Activated naive CD4-positive, alpha-beta T cell treated with anti-CD3 and anti-CD28 coated beads, Interleukin-2, amount 50 U/mL, for 72 hours (primary cell): ENCODE measurements around the gene DYNC1H1. TPM values are rescaled to one million over a fixed set of nuclear protein-coding genes. Genes with fewer than 3 reads are reported as not detected.

Experiments used
- ATAC-seq, 2 donors: fragments of 150-1000 bp; cut with Tn5 transposase; 2 replicates each; pipeline ENCODE4 v1.10.0; 2021; ENCODE audit warnings: mild to moderate bottlenecking in 2 of 2, moderate library complexity in 2 of 2
- DNase-seq, 2 donors: peaks; one replicate each; pipeline ENCODE4 v3.0.0; 2021 to 2022; ENCODE audit warnings: low spot score in 2 of 2
- H3K27ac Mint-ChIP-seq, 2 donors: one replicate each; pipeline ENCODE4 v1.8.0; 2022; ENCODE audit warnings: mild to moderate bottlenecking in 2 of 2, mixed read lengths in 2 of 2
- H3K36me3 Mint-ChIP-seq, 2 donors: one replicate each; pipeline ENCODE4 v1.8.0; 2022; ENCODE audit warnings: mixed read lengths in 2 of 2
- H3K9me3 Mint-ChIP-seq, 2 donors: one replicate each; pipeline ENCODE4 v1.8.0; 2022; ENCODE audit warnings: mixed read lengths in 2 of 2
- total RNA-seq, 2 donors: library from RNA; stranded (reverse); gene quantifications; one replicate each; pipeline ENCODE4 v1.2.3, GENCODE V29; 2022

The DYNC1H1 gene
- total RNA-seq, 2 donors from 2014 or later: 368 to 465 TPM

DNA sequence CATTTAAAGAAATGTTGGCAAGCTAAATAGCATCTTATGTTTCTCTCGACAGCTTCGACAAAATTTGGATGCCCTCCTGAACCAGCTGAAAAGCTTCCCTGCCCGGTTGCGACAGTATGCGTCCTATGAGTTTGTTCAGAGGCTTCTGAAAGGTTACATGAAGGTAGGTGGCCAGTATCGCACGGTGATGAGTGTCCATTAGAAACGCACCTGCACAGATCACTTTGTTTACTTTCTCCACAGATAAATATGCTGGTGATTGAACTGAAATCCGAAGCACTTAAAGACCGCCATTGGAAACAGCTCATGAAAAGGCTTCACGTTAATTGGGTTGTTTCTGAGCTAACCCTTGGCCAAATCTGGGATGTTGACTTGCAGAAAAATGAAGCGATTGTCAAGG is 36.5 kb downstream of the DYNC1H1 start:
- Mint-ChIP-seq H3K36me3 (peaks cover 17 to 33% of the 10 kb centered on the region in 2 donors), H3K27ac (no peak overlapping the region)
- no peak for ATAC-seq

DNA sequence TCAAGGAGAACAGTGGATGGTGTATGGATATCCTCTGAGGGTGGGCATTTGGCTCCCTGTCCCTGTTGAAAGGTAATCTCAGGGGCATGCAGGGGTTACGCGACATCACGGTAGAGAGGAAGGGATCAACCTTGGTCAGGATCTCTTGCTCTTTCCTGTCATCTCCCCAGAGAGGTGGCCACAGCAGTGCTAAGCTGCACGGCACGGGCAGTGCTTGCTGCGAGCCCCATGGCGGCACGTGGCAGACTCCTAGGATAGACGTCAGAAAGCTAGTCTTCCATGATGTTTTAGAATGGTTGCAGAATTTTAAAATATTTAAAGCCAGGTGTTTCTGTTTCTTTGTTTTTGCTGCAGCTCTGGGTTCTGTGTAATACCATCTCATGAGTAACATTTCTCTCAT is 41.0 kb downstream of the DYNC1H1 start:
- no peak overlapping the region for H3K27ac Mint-ChIP-seq
- ATAC-seq: no peak
- peaks cover 28 to 40% of the 10 kb centered on the region in 2 donors for H3K36me3 Mint-ChIP-seq
- DNase-seq: no peak
- H3K9me3 Mint-ChIP-seq: no peaks in the 10 kb centered on the region

More for the DNA sequence above, 36.5 kb downstream of the DYNC1H1 start:
- no peak for DNase-seq
- no peaks in the 10 kb centered on the region for H3K9me3 Mint-ChIP-seq

DNA sequence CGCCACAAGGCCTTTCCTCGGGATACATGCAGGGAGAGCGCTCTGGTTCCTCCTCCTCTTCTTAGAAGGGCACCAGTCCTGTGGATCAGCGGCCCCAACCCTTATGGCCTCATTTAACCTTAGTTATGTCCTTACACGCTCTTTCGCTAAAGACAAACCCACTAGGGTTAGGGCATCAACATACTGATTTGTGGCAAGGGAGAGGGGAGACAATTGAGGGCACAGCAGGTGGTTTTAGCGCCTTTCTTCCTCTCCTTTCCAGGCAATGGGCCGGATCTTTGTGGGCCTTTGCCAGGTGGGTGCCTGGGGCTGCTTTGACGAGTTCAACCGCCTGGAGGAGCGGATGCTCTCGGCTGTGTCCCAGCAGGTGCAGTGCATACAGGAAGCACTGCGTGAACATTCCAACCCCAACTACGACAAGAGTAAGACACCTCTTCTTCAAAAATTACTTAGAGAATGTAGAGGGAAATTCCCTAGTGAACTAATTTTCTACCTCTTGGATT is 43.6 kb downstream of the DYNC1H1 start:
- ATAC-seq (no peak), DNase-seq (no peak)
- Mint-ChIP-seq H3K36me3 (peaks cover 33 to 47% of the 10 kb centered on the region in 2 donors), H3K9me3 (no peaks in the 10 kb centered on the region), H3K27ac (peak overlapping the region; percentile 44 to 93)

DNA sequence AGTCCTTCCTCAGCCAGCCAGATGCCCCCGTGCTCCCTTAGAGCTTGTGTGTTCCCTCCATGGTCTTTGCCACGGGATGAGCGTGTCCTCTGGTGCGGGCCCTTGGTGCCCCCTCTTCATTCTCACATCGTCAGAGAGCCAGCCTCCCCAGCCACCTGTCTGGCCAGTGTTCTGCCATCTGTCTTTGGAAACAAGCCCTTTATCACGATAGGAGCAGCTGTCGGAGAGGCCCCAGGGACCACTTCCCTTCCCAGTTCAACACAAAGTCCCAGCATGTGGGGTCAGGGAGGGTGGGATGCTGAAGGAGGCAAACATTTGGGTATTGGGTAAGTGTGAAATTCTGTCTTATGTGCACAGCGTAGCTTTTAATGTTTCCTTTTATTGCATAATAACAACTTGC is 44.5 kb downstream of the DYNC1H1 start:
- Mint-ChIP-seq H3K27ac (peak overlapping the region; percentile 44 to 93), H3K36me3 (peaks cover 41 to 50% of the 10 kb centered on the region in 2 donors), H3K9me3 (no peaks in the 10 kb centered on the region)
- DNase-seq: no peak
- no peak for ATAC-seq

DNA sequence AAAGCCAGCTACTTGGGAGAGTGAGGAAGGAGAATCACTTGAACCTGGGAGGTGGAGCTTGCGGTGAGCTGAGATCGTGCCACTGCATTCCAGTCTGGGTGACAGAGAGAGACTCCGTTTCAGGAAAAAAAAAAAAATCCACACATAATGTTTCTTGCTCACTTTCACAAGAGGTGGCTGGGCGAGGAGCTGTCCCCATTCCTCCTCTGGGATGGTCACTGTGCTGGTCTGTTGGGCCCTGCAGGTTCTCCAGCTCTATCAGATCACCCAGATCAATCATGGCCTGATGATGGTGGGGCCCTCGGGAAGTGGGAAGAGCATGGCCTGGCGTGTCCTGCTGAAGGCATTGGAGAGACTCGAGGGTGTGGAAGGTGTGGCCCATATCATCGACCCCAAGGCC is 47.3 kb downstream of the DYNC1H1 start:
- no peaks in the 10 kb centered on the region for H3K9me3 Mint-ChIP-seq
- no peak for ATAC-seq
- no peak overlapping the region for H3K27ac Mint-ChIP-seq
- H3K36me3 Mint-ChIP-seq: peaks cover 46% of the 10 kb centered on the region in 2 donors
- no peak for DNase-seq

DNA sequence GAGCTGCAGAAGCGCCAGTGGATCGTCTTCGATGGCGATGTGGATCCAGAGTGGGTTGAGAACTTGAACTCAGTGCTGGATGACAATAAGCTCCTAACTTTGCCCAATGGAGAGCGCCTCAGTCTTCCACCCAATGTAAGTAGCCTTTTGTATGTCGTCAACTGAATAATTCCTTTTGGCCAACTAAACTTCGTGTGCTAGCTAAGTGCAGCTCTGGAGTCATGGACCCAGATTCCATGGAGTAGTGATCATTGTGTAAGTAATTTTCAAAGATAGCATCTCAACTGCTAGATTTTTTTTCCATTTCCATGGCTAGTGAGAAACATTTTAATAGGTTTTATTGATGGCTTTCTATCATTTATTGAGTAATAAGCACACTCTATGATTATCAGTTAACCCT is 48.0 kb downstream of the DYNC1H1 start:
- peak overlapping the region in 1 of 2 donors; percentile 87 for H3K27ac Mint-ChIP-seq
- ATAC-seq: no peak

DNA sequence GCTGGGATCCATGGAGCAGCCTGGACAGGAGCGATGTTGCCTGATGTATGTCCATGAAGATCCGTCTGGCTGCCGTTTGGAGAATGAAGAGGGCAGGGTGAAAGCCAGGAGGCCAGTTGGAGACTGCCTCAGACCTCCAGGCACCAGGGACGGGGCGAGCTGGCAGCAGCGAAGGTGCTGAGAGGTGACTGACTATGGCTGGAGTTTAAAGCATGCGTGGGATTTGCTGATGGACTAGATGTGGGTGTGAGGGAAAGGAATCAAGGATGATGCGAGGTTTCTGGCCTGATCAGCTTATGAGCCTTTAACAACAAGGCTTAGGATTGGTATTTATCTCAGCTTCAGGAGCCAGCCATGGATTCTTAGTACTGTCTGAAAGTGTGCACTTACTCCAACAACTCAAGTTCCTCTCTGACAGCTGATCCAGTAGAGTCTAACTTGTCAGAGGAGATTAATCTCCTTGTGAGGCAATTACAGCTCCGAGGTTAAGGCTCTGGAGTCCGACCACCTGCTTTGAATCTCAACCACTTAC is 49.4 kb downstream of the DYNC1H1 start:
- no peak for ATAC-seq
- DNase-seq: no peak
- H3K36me3 Mint-ChIP-seq: peaks cover 47 to 56% of the 10 kb centered on the region in 2 donors
- no peaks in the 10 kb centered on the region for H3K9me3 Mint-ChIP-seq
- peak overlapping the region; percentile 28 to 87 for H3K27ac Mint-ChIP-seq

More for the DNA sequence above, 48.0 kb downstream of the DYNC1H1 start:
- Mint-ChIP-seq H3K9me3 (no peaks in the 10 kb centered on the region), H3K36me3 (peaks cover 45 to 48% of the 10 kb centered on the region in 2 donors)
- DNase-seq: no peak

DNA sequence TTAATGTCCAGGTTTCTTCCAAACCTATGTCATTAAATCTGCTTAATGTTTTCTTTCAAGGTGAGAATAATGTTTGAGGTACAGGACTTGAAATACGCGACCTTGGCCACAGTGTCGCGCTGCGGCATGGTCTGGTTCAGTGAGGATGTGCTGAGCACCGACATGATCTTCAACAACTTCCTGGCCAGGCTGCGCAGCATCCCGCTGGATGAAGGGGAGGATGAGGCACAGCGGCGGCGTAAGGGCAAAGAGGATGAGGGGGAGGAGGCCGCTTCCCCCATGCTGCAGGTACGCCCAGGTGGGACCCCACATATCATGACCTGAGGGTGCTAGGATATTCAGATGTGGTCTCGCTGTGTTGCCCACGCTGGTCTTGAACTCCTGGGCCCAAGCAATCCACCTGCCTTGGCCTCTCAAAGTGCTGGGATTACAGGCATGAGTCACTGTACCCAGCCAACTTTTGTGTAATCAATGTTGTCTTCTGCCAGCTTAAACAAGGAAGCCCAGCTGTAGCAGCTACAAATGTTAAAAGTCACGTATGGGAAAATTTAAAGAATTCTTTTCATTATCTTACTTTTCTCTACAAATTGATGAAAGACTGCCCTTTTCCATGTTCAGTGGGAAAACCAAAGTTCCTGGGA is 50.8 kb downstream of the DYNC1H1 start:
- DNase-seq: no peak
- peak overlapping the region in 1 of 2 donors; percentile 65 for H3K27ac Mint-ChIP-seq
- peaks cover 44 to 61% of the 10 kb centered on the region in 2 donors for H3K36me3 Mint-ChIP-seq
- no peak for ATAC-seq
- no peaks in the 10 kb centered on the region for H3K9me3 Mint-ChIP-seq

DNA sequence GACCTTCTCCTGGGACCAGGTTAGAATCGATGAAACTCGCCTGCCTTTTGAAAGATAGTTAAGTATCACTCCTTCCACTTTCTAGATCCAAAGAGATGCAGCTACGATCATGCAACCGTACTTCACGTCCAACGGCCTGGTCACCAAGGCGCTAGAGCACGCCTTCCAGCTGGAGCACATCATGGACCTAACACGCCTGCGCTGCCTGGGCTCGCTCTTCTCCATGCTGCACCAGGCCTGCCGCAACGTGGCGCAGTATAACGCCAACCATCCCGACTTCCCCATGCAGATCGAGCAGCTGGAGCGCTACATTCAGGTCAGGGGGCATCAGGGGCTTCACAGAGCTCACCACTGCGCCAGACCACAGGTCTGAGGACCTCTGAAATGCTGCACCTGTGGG is 51.4 kb downstream of the DYNC1H1 start:
- H3K27ac Mint-ChIP-seq: no peak overlapping the region
- no peak for DNase-seq
- ATAC-seq: no peak
- H3K9me3 Mint-ChIP-seq: no peaks in the 10 kb centered on the region
- H3K36me3 Mint-ChIP-seq: peaks cover 39 to 56% of the 10 kb centered on the region in 2 donors

DNA sequence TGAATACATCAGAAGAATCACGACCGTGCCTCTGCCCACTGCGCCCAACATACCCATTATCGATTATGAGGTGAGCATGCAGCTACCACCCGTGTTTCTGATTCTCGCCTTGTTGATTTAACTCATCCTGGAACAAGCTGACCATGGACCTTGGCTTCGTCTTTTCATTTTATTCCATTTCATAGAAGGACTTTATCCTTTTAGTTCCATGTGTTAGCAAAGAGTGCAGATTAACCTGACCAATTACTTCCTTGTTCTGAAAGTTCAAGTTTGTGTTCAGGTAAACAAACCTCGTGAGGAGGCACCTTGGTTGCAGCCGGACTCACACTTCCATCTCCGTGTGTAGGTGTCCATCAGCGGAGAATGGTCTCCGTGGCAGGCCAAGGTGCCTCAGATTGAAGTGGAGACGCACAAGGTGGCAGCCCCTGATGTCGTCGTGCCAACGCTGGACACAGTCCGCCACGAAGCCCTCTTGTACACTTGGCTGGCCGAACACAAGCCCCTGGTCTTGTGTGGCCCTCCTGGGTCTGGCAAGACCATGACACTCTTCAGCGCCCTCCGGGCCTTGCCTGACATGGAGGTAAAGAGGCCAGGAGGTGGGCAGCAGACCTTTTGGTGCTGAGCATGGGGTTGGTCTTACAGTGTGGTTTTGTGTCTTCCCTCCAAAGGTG is 52.2 kb downstream of the DYNC1H1 start:
- DNase-seq (no peak), ATAC-seq (no peak)
- H3K9me3 Mint-ChIP-seq: no peaks in the 10 kb centered on the region
- peaks cover 44 to 63% of the 10 kb centered on the region in 2 donors for H3K36me3 Mint-ChIP-seq
- H3K27ac Mint-ChIP-seq: peak overlapping the region; percentile 60 to 90

DNA sequence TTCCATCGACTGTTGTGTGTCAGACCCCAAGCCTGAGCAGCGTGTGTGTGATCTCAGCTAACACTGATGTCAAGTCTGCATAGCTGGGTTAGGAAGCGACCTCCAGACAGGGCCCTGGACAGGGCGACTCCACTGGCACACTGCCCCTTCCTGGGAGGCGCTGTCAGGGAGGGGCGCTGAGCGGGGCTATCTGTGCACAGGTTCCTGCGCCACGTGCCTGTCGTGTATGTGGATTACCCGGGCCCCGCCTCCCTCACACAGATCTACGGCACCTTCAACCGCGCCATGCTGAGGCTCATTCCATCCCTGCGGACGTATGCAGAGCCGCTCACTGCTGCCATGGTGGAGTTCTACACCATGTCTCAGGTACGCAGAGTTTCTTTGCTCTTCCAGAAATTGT is 53.9 kb downstream of the DYNC1H1 start:
- no peak for DNase-seq
- Mint-ChIP-seq H3K27ac (peak overlapping the region; percentile 84 to 90), H3K36me3 (peaks cover 35 to 63% of the 10 kb centered on the region in 2 donors), H3K9me3 (no peaks in the 10 kb centered on the region)
- no peak for ATAC-seq

DNA sequence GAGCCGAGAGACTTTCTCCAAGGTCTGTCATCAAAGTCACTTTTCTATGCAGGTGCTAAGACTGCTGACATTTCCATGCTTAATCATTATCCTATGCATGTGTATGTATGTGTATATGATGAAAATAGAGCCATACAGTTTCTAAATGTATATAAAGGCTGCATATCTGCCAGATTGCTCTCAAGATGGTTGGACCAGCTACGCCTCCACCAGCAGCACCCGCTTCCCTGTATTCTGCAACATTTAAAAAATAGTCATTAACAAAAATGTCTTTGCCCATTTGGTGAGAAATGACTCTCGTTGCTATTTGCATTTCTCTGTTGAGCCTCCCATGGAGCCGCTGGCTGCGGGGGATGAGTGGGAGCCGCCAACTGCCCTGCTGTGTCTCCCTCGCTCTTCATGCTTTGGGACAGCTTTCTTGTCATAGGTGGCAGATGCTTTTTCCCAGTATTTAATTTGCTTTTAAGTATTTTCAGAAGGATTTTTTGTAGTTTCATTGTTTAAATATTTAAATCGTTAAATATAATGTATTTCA is 54.7 kb downstream of the DYNC1H1 start:
- H3K27ac Mint-ChIP-seq: peak overlapping the region; percentile 90 to 98
- ATAC-seq (no peak), DNase-seq (no peak)
- H3K36me3 Mint-ChIP-seq: peaks cover 30 to 67% of the 10 kb centered on the region in 2 donors
- H3K9me3 Mint-ChIP-seq: no peaks in the 10 kb centered on the region

DNA sequence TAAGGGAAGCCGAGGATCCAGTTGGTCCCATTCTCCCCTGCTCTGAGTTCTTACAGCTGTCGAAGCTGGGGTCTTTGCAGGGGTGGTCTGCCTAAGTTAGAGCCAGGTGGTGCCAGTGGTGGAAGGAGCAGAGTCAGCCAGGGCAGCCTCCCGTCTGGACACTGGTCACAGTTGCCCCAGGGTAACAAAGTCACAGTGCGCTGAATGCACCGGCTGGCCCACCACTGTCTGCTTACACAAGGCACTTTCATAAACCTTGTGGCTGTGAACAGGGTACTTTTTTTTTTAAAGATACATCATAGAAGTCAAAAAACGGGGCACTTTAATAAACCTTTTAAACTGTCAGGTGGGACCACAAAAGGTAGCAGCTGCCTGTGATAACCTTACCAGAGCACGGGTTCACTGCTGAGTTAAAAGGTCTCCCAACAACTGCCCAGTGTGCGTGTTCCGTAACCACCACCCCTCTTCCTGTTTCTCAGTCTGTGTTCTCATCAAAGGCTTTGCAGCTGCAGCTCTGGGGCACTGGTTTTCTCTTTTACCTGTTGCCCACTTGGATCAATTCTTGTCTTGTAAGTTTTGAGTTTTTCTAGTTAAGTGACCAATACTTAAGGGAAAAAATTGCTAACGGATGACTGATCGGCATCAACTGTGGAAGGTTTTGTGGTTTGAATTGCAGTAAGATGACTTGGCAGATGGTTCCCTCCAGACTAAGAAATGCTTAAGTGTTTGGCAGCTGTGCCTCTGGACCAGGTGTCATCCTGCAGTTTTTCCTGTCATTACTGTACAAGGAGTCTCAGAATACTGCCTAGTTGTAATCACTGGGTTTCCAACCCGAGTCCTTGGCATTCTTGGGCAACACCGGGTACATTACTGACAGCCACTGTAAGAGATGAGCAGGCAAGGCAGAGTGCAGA is 55.9 kb downstream of the DYNC1H1 start:
- H3K9me3 Mint-ChIP-seq: no peaks in the 10 kb centered on the region
- peaks cover 30 to 71% of the 10 kb centered on the region in 2 donors for H3K36me3 Mint-ChIP-seq
- DNase-seq (peak; percentile 69 to 78), ATAC-seq (peak; percentile 92 to 93)
- peak overlapping the region; percentile 90 to 98 for H3K27ac Mint-ChIP-seq

DNA sequence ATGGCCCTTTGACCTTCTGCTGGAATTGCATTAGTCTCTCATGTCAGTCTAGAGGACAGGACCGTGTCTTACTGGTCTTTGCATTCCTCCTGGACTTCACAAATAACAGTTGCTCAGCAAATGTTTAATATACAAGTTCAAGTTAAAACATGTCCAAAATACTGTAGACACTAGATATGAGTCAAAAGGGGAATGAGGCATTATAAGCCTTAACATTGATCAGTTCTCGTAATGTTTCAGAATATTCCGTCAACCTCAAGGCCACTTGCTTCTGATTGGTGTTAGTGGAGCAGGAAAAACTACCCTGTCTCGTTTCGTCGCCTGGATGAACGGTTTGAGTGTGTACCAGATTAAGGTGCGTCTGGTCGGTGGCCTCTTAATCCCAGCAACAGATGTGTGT is 62.6 kb downstream of the DYNC1H1 start:
- Mint-ChIP-seq H3K9me3 (no peaks in the 10 kb centered on the region), H3K27ac (peak overlapping the region; percentile 78 to 80)
- ATAC-seq: no peak

DNA sequence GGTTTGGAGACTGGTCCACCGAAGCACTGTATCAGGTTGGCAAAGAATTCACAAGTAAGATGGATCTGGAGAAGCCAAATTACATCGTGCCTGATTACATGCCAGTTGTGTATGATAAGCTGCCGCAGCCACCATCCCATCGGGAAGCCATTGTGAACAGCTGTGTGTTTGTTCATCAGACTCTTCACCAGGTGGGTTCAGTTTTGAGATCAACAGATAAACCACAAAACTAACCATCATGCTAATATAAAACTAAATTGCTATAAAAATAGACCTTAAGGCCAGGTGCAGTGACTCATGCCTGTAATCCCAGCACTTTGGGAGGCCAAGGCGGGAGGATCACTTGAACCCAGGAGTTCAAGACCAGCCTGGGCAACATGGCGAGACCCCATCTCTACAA is 63.6 kb downstream of the DYNC1H1 start:
- Mint-ChIP-seq H3K9me3 (no peaks in the 10 kb centered on the region), H3K36me3 (peaks cover 29 to 44% of the 10 kb centered on the region in 2 donors), H3K27ac (peak overlapping the region; percentile 50 to 63)
- ATAC-seq (no peak), DNase-seq (no peak)

More for the DNA sequence above, 62.6 kb downstream of the DYNC1H1 start:
- H3K36me3 Mint-ChIP-seq: peaks cover 27 to 48% of the 10 kb centered on the region in 2 donors
- no peak for DNase-seq

DNA sequence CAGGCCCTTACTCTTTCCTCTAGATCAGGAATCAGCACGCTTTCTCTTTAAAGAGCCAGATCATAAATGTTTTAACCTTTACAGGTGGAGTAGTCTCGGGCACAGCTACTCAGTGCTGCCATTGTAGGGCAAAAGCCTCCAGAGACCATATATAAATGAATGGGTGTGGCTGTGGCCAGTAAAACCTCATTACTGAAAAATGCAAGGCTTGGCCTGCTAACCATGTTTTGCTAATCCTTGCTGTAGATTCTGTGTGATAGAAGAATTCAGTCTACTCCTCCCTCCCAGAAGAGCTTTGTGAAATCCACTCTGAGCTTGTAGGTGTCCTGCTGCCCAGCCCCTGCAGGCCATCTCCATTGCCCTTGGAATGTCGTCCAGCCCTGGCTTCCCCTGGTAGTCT is 64.4 kb downstream of the DYNC1H1 start:
- H3K27ac Mint-ChIP-seq: peak overlapping the region; percentile 50 to 63
- peaks cover 36 to 40% of the 10 kb centered on the region in 2 donors for H3K36me3 Mint-ChIP-seq
- H3K9me3 Mint-ChIP-seq: no peaks in the 10 kb centered on the region
- ATAC-seq (no peak), DNase-seq (no peak)
